Fibroblast of skin of abdomen (primary cell): ENCODE results near the gene NFIX.

ENCODE experiments used
- DNase-seq: peaks from one replicate; pipeline ENCODE4 v3.0.0-alpha.2; 2013

Gene NFIX

DNA sequence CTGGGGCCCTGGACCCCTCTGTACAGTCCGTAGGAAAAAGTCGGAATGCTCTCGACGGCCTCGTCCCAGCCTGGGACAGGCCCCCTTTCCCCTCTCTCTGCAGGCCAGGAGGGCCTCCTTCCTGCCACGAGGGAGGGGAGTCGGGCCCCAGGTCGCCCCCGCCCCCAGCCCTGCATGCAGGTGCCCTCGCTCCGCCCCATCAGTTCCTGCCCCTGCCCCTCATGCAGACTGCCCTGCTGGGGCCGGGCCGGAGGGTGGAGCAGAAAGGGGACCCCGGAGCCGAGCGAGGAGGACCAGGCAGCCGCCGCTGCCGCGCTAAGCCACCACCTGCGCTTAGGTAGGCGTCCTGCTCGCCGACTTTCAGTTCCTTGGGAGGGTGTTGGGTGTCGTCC is 100.1 kb downstream of the NFIX start:
- no peak for DNase-seq

DNA sequence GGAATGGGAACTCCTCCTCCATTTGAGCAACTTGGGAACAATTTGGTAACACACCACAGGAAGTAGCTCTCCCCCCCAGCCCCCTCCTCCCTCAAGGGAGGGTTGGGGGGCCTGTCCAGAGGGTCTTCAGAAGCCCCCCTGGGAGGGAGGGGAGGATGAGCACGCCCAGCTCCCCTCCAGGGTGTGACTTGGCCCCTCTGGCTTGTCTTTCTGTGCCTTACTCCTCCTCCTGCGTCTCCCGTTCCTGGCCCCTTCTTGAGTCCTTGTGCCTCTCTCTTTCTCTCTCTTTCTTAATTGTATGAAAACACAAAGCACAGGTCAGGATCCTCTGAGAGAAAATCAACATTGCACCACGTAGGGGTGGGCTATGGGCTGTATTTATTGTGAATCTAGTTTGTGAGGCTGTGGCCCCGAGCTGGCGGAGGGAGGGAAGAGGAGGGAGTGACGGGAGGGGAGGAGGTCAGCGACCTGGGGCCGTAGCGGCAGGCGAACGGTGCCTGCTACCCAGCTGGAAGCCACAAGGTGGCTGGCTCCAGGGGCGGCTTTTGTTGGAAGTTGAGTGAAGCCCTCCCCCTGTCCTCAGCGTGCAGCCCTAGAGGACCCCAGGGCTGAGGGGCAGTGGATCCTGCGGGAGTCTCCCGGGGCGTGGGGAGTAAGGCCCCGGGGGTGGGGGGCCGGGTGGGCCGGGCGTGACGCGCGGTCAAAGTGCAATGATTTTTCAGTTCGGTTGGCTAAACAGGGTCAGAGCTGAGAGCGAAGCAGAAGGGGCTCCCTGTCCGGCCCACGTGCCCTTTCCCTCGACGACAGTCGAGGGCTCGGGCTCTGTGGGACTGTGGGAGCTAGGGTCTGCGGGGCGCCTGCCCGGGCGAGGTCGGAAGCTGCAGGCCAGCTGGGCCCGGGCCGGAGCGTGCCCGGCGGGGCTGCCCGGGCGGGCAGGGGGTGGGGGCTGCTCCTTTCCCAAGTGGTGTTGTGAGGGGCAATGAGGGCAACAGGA is 101.0 kb downstream of the NFIX start:
- no peak for DNase-seq

DNA sequence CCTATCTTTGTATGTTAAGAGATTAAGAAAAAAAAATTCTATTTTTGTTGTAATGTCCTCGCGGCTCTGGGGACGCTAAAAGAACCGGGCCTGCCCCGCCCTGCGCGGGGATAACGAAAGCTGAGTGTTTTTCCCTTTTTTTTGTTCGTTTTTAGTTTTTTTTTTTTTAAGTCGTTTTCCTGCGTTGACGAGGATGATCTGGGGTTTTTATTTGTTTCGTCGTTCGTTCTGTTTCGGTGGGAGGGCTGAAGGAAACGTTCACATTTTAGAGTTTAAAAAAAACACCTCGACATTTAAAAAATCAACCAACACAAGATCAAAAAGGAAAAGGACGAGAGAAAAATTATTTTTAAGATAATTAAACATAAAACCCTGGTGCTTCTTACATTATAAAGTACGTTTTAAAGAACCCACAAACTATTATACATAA is 101.8 kb downstream of the NFIX start:
- DNase-seq, result no peak

DNA sequence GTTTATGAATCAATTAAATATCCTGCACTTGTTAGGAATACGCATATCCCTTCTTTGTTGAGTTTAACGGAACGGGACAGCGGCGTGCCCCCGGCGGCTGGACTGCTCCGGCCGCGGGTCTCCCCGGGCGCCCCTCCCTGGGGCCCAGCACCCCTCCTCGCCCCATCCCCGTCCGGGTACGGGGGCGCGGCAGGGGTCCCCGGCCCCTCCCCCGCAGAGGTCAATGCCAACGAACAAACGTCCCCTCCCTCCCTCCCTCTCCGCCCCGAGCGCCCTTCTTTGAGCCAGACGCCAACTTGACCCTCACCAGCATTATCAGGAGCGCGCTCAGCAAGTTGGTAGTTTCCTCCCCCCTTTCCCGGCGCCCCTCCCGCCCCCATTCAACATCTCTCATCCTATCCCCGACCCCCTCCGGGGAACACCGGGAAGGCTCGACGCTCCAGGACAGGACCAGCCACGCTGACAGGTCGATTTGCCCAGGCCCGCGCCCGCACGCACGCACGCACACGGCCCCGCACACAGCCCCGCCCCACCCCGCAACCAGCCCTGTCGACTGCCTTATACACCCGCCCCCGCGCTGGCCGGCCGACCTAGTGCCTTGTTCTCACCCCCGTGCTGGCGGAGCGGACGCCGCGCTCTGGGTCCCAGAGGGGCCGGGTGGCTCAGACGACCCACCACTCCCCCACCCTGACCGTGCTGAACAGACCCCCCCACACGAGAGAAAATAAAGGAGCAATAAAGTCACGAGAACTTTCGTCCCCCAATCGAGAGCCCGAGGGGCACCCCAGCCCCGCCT is 102.4 kb downstream of the NFIX start:
- no peak for DNase-seq

DNA sequence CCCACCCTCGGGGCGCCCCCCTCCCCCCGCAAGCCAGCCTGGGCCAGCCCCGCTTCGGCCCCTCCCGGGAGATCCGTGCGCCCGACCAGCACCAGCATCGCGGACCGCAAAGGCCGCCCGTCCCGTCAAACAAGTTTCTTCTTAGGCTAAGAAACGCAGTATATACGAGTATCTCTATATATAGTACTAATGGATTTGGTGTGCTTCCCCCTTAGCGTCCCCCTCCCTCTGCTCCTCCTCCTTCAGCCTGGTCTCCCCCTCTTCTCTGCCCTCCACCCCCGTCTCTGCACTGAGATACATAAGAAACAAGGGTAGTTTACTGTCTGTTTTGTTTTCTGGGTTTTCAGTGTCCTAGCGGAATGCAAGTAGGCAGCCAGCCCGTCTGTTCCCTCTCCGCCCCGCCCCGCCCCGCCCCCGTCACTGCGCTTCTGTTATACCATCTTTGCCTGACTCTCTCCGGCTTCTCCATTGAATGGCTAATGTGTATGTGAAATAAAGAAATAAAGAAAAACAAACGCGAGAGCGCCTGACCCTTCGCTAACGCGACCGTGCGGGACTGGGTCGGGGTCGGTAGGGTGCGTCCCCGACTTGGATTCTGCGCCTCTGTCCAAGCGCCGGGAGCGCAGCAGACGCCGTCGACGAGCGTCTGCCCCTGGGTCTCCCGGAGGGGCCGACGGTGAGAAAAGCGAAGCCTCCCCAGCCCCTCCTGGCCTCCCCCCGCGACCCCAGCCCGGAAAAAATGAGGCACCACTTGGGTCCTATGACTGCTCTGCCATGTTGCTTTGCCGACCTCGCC is 103.2 kb downstream of the NFIX start:
- peak; percentile 71 for DNase-seq

DNA sequence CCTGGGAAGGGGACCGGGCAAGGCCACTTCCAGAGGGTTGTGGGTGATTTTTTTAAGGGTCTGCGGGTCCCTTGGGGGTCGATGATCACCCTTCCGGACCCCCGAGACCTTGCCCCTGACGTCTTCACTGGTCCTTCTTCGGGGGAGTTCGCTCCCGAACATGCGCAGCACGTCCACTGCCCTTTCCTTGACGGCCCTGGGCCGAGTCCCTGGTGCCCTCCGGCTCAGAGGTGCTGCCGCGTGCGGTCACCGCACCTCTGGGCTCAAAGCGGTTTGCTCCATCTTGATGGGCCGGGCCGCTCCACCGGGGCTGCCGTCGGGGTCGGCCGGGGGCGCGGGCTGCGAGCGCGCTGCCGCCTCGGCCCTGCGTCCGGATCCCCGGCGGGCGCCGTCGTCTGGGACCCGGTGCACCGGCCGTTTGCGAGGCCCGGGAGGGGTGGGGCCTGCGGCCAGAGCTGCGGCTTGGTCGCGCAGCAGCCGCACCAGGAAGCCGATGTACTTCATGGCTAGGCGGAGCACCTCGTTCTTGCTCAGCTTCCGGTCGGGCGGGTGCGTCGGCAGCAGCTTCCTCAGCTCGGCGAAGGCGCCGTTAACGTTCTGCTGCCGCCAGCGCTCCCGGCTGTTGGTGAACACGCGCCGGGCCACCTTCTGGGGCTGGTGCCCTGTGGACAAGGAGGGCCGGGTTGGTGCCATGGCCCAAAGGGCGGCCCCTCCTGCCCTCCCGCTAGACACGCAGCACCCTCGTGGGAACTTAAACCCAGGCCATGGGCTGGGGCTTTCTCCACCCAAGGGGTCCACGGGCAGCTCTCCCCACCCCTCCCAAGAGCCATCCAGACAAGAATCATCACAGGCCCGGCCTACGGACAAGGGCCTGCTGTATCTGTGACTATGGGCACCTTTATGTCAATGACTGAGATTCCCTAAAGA is 104.1 kb downstream of the NFIX start:
- DNase-seq, result peak; percentile 65

DNA sequence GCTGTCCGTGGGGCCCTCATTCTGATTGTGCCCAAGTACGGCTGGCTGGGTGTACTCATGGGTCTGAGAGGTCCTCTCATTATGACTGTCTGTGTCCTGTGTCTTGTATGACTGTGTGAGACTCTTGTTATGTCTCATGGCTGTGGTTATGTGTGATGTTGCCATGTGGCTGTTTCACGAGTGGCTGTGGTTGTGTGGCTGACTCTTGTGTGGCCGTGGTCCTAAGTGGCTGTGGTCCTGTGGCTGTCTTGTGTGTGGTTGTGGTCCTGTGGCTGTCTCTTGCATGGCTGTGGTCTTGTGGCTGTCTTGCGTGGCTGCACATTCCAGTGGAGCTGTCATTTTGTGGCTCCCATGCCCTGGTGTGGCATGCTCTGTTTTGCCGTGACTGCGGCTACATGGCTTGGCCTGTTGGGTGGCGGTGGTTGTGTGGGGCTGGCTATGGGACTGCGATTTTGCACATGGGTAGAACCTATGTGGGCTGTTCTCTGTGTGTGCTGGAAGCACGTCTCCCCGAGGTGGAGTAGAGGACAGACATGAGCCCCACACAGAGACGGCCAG is 104.8 kb downstream of the NFIX start:
- peak; percentile 40 for DNase-seq

DNA sequence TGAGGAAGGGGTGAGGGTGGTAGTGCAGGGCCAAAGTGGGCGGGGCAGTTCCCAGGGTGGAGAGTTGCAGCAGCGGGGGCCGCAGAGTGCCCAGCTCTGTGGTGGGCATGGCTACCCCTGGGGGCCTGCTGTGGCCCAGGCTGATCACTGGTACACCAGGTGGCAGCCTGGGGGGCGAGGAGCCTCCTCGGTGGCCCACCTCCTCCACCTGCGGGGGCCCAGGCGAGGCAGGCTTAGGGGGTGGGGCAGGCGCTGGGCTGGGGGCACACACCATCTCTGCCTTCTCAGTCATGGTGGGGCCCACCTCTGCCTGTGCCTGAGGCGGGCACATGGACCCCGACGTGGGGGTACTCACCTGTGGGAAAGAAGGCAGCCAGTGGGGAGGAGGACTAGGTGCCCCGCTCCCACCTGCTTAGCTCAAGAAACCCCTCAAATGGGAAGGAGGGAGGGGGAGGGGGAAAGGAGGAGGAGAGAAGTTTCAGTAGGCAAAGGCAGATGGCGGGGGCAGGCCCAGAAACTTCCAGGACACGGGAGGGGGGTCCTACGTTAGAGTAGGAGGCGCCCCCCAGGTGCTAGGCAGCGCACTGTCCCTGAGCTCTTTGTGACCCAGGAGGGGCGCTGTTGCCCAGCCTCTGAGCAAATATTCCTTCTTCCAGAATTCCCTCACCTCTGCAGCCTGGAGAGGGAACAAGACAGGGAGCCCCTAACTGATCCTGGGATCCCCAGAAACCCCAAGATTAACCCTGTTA is 105.7 kb downstream of the NFIX start:
- no peak for DNase-seq

DNA sequence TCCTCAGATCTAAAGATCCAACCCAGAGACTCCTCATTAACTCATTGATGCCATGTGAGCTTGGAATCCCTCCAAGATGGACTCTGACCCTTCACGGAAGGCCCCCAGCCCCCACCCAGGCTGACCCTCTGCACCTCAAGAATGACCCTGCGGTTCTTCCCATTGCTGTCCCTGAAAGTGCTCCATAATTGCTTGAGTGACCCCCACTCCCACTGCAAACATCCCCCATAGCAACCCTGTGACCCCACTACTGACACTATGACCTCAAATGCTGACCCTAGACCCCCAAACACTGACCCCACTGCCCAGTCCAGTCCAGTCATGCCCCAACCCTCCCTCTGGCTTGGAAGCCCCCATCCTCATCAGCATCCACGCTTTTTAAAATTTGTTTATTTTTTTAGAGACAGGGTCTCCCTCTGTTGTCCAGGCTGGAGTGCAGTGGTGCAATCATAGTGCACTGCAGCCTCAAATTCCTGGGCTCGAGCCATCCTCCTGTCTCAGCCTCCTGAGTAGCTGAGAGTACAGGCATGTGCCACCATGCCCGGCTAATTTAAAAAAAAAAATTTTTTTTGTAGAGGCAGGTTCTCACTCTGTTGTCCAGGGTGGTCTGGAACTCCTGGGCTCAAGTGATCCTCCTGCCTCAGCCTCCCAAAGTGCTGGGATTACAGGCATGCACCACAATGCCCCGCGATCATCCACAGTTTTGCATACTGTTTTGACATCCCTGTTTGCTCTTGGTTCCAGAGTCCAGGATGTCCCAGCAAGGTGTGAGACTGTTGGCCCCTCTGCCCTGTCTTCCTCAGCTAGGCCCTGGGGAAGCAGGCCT is 106.5 kb downstream of the NFIX start:
- no peak for DNase-seq

DNA sequence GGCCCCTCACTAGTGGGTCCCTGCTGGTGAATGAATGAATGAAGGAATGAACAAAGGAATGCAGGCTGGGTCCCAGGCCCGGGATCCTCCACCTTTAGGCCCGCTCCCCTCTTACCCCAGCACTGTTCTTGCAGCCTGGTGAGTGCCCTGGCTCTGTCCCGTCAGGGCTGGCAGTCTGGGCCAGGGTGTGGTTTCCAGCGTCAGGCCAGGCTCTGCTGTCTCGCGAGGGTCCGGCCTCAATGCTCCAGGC is 107.1 kb downstream of the NFIX start:
- no peak for DNase-seq

DNA sequence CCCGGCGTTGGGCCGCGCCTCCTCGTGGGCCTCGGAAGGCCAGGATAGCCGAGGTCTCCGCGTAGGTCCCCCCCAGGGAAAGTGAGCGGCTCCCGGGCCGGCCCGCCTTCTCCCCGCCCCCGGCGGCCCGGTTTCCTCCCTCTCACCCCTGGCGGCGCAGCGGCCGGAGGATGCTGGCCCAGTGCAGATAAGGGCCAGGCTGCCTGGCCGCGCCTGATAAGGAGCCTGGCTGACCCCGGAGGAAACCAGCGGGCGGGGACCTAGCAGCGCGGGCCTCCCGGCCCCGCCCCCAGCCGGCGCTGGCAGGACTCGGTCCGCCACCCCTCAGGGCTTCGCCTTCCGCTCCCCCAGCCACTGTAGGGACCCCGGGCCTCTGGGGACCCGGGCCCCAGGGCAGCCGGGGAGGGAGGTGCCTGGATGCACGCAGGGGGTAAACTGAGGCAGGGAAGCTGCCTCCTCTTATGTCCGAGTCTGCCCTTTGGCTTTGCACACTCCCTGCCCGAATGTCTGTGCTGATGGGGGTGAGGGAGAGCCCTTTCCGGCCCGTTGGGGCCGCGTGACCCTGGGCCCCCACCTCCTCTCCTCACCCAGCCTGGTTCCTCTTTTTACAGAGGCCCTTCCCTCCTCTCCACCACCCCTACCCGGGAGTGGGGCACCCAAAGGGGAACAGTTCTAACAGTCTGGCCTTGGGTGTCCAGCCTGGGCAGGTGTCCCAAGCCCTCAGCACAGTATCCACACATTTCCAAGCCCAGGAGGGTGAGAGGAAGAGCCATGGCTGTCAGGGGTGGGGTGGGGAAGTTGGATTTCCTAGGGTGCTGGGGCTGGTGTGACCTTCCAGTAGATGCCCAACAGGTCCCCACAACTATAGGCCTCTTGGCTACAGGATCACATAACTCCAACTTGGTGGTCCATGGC is 107.6 kb downstream of the NFIX start, which contains the start of gene LYL1:
LYL1 (minus strand) TSS at position 193 of the 915 bp plus-strand sequence. CDS start 1,687 bp downstream, outside the sequence.
- peak; percentile 31 for DNase-seq

DNA sequence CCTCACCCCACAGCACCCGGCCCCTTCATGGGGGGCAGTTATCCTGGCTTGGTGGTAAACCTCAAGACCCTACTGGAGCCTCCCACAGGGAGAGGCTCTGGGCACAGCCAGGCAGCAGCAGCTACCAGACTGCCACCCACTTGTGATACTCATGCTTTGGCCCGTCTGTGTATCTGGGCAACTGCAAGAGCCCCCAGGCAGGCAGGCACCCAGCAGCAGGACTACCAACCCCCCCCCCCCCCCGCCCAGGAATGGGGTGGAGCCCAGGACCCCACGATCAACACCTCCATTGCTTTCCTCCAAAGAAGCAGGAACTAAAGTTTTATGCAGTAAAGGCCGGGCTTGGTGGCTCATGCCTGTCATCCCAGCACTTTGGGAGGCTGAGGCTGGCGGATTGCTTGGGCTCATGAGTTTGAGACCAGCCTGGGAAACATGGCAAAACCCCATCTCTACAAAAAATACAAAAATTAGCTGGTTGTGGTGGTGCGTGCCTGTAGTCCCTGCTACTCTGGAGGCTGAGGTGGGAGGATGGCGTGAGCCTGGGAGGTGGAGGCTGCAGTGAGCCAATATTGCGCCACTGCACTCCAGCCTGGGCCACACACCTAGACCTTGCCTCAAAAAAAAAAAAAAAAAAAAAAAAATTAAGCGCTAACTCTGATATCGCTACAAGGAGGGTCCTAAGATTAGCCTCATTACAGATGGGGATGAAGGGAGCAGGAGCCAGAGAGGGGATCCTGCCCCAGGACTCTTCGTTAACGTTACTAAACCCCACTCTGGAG is 108.5 kb downstream of the NFIX start:
- DNase-seq, result no peak

DNA sequence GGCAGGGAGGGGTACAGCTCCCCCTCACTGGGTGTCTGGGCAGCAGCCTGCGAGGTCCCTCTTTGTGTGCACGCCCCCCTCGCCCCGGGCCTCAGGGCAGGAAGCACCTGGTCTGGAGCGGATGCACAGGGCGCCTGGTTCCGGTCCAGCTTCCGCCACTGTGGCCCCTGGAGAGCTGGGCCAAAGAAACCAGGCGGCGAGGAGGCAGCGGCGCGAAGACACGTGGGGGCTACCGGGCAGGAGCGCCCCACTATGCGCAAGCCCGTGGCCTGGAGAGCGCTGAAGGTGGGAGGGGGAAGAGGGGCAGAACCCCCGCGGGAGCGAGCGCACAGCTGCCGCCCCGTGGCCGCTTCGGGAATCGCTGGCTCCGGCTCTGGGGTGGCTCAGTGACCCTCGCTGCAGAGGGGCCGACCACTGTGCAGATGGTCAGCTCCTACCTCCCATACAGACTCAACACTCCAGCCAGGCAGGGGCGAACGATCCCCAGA is 109.1 kb downstream of the NFIX start:
- no peak for DNase-seq

DNA sequence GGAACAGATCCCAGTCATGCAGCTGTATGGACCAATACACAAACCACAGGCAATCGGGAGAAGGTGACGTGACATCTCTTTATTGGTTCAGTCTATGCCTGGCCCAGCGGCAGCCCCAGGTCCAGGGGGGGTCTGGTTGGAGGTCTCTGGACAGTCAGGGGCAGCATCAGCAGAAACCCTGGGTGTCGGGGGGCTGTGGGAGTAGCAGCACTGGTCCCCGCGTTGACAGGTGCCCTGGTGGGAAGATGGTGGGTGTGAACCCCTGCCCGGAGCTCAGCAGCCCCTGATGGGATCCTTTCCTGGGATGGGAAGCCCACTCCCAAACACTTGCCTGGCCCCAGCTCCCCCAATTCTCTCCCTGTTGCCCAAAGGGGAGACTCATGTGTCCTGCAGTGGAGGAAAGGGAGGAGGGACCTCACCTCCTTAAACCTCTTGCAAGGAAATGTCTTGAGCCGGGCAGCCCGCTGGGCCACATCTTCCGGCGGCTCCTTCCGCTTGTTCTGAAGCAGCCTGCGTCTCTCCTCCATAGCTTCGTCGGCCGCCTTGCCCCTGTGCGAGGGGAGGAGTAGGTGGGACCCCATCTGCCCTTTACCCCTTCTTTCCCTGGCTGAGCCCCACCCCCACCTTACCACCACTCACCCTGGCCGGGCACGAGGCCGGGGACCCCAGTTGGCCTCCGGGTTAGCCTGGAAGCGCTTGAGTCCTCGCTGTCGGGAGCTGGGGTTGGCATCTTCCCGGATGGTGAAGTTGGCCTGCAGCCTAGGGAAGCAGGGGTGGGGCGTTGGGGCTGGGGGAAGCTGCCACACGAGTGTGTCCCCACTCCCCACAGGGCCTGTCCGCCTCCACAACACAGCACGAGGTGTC is 109.8 kb downstream of the NFIX start:
- DNase-seq, result no peak

DNA sequence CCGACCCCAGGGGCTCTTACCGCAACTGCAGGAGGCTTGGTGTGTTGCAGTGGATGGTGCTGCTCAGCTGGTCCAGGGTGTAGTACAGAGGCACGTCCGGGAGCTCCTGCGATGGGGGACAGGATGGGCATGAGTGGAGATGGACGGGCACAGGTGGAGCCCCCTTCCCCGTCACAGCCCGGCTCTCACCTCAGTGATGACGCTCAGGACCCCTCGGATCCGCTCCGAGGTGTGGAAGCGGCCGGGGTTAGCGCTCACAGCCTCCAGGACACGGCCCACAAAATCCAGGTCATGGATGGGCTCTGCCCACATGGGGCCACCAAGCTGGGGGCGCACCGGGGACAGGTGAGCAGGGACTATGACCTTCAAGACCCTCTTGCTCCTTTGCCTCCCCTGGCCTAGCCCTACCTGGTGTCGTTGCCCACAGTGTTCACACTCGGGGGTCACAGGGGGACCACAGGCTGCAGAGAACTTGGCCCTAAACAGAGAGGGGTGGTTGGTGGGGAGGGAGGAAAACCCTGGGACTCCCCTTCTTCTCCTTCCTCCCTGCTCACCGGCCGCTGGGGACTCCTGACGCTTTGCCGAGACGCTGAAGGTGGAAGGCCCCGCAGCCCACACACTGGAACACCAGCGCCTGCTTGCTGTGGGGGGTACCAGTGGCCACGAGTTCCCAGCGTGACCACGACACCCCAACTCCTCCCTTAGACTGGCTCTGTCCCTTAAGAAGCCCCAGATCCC is 114.3 kb downstream of the NFIX start:
- DNase-seq, result no peak

DNA sequence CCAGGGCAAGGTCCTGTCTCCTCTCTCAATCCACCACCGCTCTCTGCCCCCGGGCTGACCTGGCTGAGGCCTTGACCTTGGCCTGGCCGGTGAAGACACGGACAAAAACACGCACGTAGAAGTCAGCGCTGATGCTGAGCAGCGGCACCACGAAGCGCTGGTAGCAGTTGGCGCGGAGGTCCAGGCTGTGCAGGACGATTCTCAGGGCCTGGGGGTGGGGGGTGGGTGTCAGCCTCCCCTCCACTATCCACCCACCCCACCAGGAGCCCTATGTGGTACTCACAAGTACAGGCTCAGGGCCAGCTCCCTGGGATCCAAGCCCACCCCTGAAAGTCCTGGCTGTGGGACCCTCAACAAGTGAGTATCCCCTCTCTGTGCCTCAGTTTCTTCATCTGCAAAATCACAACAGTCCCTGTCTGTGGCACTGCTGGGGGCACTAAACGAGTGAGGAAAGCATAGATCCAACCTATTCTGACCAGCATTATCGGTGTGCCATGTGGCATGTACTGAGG is 114.9 kb downstream of the NFIX start:
- DNase-seq, result no peak
